ENCODE data around the gene SHH. TPM values are rescaled to one million over a fixed set of nuclear protein-coding genes. Genes with fewer than 3 reads are reported as not detected.
A peak's percentile ranks its signal among the peaks of the same experiment; 100 is the strongest.

SHH gene
- total RNA-seq, 1 experiment from 2014 or later = not detected

DNA sequence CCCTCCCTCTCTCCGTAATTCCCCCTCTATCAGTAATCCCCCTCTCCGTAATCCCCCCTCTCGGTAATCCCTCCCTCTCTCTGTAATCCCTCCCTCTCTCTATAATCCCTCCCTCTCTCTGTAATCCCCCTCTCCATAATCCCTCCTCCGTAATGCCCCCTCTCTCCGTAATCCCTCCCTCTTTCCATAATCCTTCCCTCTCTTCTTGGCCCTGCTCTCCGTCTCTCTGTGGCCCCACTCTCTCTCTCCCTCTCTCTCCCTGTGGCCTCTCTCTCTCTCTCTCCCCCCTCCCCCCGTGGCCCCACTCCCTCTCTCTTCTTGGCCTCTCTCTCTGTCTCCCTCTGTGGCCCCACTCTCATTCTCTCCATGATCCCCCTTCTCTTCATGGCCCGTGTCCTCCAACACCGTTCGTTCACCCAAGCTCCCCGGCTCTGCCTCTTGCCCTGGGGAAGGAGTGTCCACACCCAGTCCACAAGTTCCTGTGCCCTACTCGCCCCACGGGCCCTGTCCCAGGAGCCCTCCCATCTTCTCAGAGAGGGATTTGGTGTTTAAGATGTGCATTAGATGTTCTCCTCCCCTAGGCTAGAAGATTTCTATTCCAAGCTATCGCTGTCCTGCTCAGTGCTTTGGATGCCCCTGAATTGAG is 19.8 kb downstream of the SHH start:
- Histone ChIP-seq H3K27ac (ENCODE audit: low read depth, low read length, poor library complexity, severe bottlenecking) (no peak overlapping the region), H3K27me3 (replicated peaks; ENCODE audit: insufficient read depth, low read depth, low read length, poor library complexity) (no peaks in the 10 kb centered on the region), H3K36me3 (ENCODE audit: insufficient read depth, low read length, poor library complexity, severe bottlenecking) (no peaks in the 10 kb centered on the region), H3K4me1 (ENCODE audit: insufficient read depth, low read length, poor library complexity, severe bottlenecking) (no peaks in the 10 kb centered on the region), H3K9me3 (ENCODE audit: low read depth, low read length, poor library complexity, severe bottlenecking) (no peaks in the 10 kb centered on the region), H3K4me3 (ENCODE audit: low read depth, low read length, poor library complexity, severe bottlenecking) (no peak overlapping the region)
- no peak for TF ChIP-seq EZH2 (IDR thresholded peaks at IDR 0.05; ENCODE audit: borderline replicate concordance, low read depth, low read length, poor library complexity, severe bottlenecking)
- TF ChIP-seq, protein P1, sequence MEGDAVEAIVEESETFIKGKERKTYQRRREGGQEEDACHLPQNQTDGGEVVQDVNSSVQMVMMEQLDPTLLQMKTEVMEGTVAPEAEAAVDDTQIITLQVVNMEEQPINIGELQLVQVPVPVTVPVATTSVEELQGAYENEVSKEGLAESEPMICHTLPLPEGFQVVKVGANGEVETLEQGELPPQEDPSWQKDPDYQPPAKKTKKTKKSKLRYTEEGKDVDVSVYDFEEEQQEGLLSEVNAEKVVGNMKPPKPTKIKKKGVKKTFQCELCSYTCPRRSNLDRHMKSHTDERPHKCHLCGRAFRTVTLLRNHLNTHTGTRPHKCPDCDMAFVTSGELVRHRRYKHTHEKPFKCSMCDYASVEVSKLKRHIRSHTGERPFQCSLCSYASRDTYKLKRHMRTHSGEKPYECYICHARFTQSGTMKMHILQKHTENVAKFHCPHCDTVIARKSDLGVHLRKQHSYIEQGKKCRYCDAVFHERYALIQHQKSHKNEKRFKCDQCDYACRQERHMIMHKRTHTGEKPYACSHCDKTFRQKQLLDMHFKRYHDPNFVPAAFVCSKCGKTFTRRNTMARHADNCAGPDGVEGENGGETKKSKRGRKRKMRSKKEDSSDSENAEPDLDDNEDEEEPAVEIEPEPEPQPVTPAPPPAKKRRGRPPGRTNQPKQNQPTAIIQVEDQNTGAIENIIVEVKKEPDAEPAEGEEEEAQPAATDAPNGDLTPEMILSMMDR (conservative IDR thresholded peaks at IDR 0.05; ENCODE audit: low read depth, low read length) = no peak
- ChIA-PET POLR2A (ENCODE audit: low non-redundant PET) (no interaction called here), CTCF (no interaction called here)
- intact Hi-C loops (cut with micrococcal nuclease; ENCODE audit: unreplicated experiment) = no loop called here
- DNase-seq (ENCODE audit: low spot score) = no peak
- BruUV-seq (replicated peaks) = no TSS peak

DNA sequence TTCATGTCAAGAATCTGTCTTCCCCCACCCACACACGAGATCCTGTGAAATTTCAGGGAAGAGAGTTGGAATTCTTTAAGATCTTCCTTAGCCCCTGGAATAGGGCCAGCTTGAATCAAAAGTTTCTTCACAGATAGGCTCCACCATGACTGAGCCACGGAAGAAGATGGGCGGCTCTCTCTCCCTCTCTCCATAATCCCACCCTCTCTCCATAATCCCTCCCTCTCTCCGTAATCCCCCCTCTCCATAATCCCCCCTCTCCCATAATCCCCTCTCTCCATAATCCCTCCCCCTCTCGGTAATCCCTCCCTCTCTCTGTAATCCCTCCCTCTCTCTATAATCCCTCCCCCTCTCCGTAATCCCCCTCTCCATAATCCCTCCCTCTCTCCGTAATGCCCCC is 20.4 kb downstream of the SHH start:
- no peaks in the 10 kb centered on the region for H3K36me3 ChIP-seq (ENCODE audit: insufficient read depth, low read length, poor library complexity, severe bottlenecking)
- H3K27ac ChIP-seq (ENCODE audit: low read depth, low read length, poor library complexity, severe bottlenecking) = no peak overlapping the region
- no peaks in the 10 kb centered on the region for H3K4me1 ChIP-seq (ENCODE audit: insufficient read depth, low read length, poor library complexity, severe bottlenecking)
- H3K4me3 ChIP-seq (ENCODE audit: low read depth, low read length, poor library complexity, severe bottlenecking) = no peak overlapping the region
- CTCF ChIA-PET = interaction anchor here (0.7 kb wide), 1 partner anchor 22 kb away, joined by 4 read pairs; no protein-coding TSS in a partner anchor
- DNase-seq (ENCODE audit: low spot score) = peak; percentile 21
- intact Hi-C loops (cut with micrococcal nuclease; ENCODE audit: unreplicated experiment) = no loop called here
- no TSS peak for BruUV-seq (replicated peaks)
- no peak for TF ChIP-seq EZH2 (IDR thresholded peaks at IDR 0.05; ENCODE audit: borderline replicate concordance, low read depth, low read length, poor library complexity, severe bottlenecking)
- TF ChIP-seq, protein P1 (conservative IDR thresholded peaks at IDR 0.05; ENCODE audit: low read depth, low read length) = no peak
- POLR2A ChIA-PET (ENCODE audit: low non-redundant PET) = no interaction called here
- no peaks in the 10 kb centered on the region for H3K27me3 ChIP-seq (replicated peaks; ENCODE audit: insufficient read depth, low read depth, low read length, poor library complexity)
- no peaks in the 10 kb centered on the region for H3K9me3 ChIP-seq (ENCODE audit: low read depth, low read length, poor library complexity, severe bottlenecking)

GRCh38 chr7:155791214-155791737 is 21.0 kb downstream of the SHH start:
- Histone ChIP-seq H3K4me3 (ENCODE audit: low read depth, low read length, poor library complexity, severe bottlenecking) (no peak overlapping the region), H3K27me3 (replicated peaks; ENCODE audit: insufficient read depth, low read depth, low read length, poor library complexity) (no peaks in the 10 kb centered on the region), H3K36me3 (ENCODE audit: insufficient read depth, low read length, poor library complexity, severe bottlenecking) (no peaks in the 10 kb centered on the region), H3K9me3 (ENCODE audit: low read depth, low read length, poor library complexity, severe bottlenecking) (no peaks in the 10 kb centered on the region), H3K4me1 (ENCODE audit: insufficient read depth, low read length, poor library complexity, severe bottlenecking) (no peaks in the 10 kb centered on the region), H3K27ac (ENCODE audit: low read depth, low read length, poor library complexity, severe bottlenecking) (no peak overlapping the region)
- BruUV-seq (replicated peaks) = no TSS peak
- no peak for DNase-seq (ENCODE audit: low spot score)
- TF ChIP-seq, protein P1 (conservative IDR thresholded peaks at IDR 0.05; ENCODE audit: low read depth, low read length) = no peak
- POLR2A ChIA-PET (ENCODE audit: low non-redundant PET) = no interaction called here
- intact Hi-C loops (cut with micrococcal nuclease; ENCODE audit: unreplicated experiment) = no loop called here
- CTCF ChIA-PET = interaction anchor here (0.7 kb wide), 1 partner anchor 21 kb away, joined by 4 read pairs; no protein-coding TSS in a partner anchor
